LoVo (cell line): ENCODE results near the gene NRDE2.
"Not testable (repeated sequence)": the region's sequence is repeated elsewhere in the genome, so short reads cannot be mapped to it uniquely, and the experiment has no call there.

ENCODE experiments used
- DNase-seq: peaks from one replicate; pipeline ENCODE4 v3.0.0-alpha.2; 2016; ENCODE audit warnings: low spot score

NRDE2 gene

GRCh38 chr14:90341784-90342183 is 10.0 kb upstream of the NRDE2 start:
- DNase-seq: no peak

- DNase-seq: not testable (repeated sequence)
Measured at GRCh38 chr14:90341232-90341631, 9.5 kb upstream of the NRDE2 start.

- DNase-seq: peak; percentile 21
Measured at GRCh38 chr14:90336985-90337384, 5.2 kb upstream of the NRDE2 start.

GRCh38 chr14:90336401-90336800 is 4.7 kb upstream of the NRDE2 start:
- DNase-seq: no peak

GRCh38 chr14:90332271-90332584 is 487 bp upstream of the NRDE2 start:
- no peak for DNase-seq

- no peak for DNase-seq
Measured at GRCh38 chr14:90330203-90331196, 1.2 kb downstream of the NRDE2 start.

GRCh38 chr14:90321891-90322290 is 9.8 kb downstream of the NRDE2 start:
- no peak for DNase-seq

- no peak for DNase-seq
Measured at GRCh38 chr14:90319634-90320541, 11.9 kb downstream of the NRDE2 start.

GRCh38 chr14:90319173-90319572 is 12.6 kb downstream of the NRDE2 start:
- no peak for DNase-seq

- DNase-seq: no peak
Measured at GRCh38 chr14:90318016-90318415, 13.7 kb downstream of the NRDE2 start.

- DNase-seq: no peak
Measured at GRCh38 chr14:90317286-90317685, 14.5 kb downstream of the NRDE2 start.

GRCh38 chr14:90308561-90308960 is 23.2 kb downstream of the NRDE2 start:
- DNase-seq: no peak

GRCh38 chr14:90305176-90305601 is 26.6 kb downstream of the NRDE2 start:
- no peak for DNase-seq

- DNase-seq: no peak
Measured at GRCh38 chr14:90304502-90304901, 27.2 kb downstream of the NRDE2 start.

- DNase-seq: no peak
Measured at GRCh38 chr14:90303473-90303872, 28.3 kb downstream of the NRDE2 start.

GRCh38 chr14:90302529-90303303 is 29.0 kb downstream of the NRDE2 start:
- no peak for DNase-seq

GRCh38 chr14:90301668-90302090 is 30.1 kb downstream of the NRDE2 start:
- DNase-seq: peak; percentile 7

- no peak for DNase-seq
Measured at GRCh38 chr14:90301122-90301521, 30.6 kb downstream of the NRDE2 start.

- no peak for DNase-seq
Measured at GRCh38 chr14:90300611-90301047, 31.1 kb downstream of the NRDE2 start.

GRCh38 chr14:90299408-90299807 is 32.3 kb downstream of the NRDE2 start:
- no peak for DNase-seq

GRCh38 chr14:90297876-90298629 is 33.7 kb downstream of the NRDE2 start:
- no peak for DNase-seq
